Stimulated activated CD4-positive, alpha-beta T cell treated with anti-CD3 and anti-CD28 coated beads, Interleukin-1b, Interleukin-23, amount 100 ng/mL, for 48 hours (primary cell): Measurements from ENCODE around the gene ZNF595.
"Not testable (repeated sequence)": the region's sequence is repeated elsewhere in the genome, so short reads cannot be mapped to it uniquely, and the experiment has no call there.

Source experiments
- DNase-seq: peaks from one replicate; pipeline ENCODE4 v3.0.0-alpha.2; 2020

ZNF595 gene

DNA sequence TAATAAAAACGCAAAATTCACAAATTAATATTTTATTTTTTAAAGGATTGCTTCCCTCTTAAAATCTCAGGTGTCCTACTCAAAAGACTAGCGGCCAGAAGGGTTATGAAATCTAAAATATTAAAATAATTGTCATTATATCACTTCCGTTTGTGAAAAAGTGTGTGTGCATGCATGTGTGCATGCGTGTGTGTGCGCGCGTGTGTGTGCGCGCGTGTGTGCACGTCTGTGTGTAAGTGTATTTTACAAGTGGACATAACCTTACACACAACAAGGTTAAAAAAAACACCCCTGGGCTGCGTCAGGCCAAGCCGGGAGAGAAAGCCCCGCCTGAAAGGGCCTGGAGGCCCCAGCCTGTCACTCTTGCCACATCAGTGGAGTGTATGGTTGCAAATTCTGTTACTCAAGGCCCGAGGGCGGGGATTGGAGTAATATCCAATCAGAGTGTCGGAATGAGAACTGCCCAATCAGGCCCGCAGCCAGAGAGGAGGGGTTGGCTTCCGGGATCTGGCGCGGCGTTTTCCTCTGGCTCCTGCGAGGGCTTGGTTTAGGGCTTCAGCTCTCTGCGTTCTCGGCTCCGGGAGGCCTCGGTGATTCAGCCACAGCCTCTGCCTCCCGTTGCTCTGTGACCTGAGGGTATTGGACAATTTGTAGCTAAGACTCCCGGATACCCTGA is at the start of gene ZNF595:
ZNF595 (plus strand) TSS at position 518 of the 676 bp plus-strand sequence. CDS start 168 bp downstream, outside the sequence.
- not testable (repeated sequence) for DNase-seq

DNA sequence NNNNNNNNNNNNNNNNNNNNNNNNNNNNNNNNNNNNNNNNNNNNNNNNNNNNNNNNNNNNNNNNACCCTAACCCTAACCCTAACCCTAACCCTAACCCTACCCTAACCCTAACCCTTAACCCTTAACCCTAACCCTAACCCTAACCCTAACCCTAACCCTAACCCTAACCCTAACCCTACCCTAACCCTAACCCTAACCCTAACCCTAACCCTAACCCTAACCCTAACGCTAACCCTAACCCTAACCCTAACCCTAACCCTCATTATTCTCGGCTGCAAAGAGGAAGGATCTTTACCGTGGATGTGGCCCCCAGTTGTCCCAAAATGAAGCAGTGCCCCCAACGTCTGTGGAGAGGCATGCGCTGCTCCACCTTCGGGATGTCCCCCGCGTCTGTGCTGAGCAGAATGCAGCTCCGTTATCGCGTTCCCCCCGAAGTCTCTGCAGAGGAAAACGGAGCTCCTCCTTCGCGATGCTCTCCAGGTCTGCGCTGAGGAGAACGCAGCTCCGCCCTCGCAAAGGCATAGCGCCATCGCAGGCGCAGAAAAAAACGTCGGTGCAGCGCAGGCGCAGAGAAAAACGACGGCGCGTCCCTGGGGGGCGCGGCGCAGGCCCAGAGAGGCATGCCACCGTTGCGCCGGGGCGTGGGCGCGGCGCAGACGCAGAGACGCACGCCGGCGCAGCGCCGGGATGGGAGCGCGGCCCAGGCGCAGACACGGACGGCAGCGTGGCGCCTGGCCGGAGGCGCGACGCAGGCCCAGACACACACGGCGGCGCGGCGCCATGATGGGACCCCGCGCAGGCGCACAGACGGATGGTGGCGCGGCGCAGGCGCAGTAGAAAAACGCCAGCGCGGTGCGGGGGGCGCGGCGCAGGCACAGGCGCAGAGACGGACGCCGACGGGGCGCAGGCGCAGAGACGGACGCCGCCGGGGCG is 42.9 kb upstream of the ZNF595 start:
- DNase-seq: not testable (repeated sequence)

DNA sequence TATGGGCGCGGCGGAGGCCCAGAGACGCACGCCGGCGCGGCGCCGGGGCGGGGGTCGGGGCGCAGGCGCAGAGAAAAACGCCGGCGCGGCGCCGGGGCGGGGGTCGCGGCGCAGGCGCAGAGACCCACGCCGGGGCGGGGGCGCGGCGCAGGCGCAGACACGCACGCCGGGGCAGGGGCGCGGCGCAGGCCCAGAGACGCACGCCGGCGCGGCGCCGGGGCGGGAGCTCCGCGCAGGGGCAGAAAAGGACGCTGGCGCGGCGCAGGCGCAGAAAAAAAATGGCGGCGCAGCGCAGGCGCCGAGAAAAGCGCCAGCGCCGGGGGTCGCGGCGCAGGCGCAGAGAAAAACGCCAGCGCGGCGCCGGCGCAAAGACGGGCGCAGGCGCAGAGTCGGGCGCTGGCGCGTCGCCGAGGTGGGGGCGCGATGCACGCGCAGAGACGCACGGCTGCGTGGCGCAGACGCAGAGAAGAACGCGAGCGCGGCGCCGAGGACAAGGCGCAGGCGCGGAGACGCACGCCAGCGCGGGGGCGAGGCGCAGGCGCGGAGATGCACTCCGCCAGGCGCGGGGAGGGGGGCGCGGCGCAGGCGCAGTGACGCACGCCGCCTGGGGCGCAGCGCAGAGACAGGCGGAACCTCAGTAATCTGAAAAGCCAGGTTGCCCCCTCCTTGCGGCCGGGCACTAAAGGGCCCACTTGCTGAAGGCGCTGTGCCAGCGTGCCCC is 41.9 kb upstream of the ZNF595 start:
- DNase-seq: not testable (repeated sequence)

DNA sequence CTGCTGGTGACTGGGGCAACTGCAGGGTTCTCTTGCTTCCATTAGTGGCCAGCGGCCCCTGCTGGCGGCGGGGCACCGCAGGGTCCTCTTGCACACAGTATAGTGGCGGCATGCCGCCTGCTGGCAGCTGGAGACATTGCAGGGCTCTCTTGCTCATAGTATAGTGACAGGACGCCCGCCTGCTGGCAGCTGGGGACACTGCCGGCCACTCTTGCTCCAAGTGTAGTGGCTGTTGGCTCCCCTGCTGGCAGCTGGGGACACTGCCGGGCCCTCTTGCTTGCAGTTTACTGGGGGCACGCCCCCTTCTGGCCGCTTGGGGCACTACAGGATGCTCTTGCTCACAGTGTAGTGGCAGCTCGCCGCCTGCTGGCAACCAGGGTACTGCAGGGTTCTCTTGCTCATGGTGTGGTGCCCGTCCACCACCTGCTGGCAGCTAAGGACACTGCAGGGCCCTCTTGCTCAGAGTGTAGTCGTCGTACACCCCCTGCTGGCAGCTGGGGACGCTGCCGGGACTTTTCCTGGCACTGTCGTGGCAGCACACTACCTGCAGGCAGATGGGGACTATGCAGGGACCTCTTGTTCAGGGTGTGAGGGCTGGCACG is 41.2 kb upstream of the ZNF595 start:
- DNase-seq: peak; percentile 60

DNA sequence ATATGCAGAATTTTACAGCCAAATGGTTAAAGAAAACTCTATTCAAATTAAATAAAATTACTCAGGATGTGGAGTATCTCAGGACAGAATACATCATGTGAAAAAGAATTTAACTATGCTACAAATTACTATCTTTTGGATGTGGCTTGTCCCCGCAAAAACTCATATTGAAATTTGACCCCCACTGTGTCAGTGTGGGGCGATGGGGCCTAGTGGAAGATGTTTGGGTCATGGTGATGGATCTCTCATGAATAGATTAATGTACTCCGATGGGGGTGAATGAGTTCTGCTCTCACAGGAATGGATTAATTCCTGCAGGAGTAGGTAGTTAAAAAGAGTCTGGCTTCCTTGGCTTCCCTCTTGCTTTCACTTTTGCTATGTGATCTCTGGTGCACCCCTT is 35.0 kb upstream of the ZNF595 start:
- not testable (repeated sequence) for DNase-seq

DNA sequence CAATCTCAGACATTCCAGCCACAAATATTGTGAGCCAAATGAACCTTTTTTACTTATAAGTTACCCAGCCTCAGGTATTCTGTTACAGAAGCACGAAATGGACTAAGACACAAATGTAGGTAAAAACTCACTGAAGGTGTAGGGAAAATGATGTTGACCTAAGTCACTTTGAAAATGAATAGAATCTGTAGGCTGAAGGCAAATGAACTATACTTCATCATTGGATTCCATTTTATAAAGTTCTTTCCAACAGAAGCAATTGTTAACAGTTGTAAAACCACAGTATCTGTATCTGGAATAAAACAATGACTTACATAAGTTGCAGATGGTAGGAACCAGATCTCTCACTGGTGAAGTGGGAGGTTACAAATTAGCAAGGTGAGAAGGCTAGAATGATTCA is 34.5 kb upstream of the ZNF595 start:
- not testable (repeated sequence) for DNase-seq

DNA sequence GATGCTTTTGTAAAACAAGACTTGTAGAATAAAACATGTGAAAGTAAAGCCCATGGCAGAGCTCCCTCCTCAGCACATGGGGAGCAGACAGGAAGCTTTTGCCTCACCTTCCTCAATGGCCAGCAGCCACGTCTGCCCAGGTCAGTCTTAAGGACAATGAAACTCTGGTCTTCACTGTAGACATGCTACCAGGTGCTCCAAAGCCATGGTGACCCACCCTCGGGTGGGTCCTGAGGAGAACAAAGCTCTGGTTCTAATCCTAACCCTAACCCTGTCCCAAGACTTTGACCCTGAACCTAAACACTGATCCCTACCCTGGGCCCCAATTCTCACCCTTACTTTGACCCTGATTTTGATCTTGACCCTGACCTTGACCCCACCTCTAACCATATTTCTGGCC is 30.2 kb upstream of the ZNF595 start:
- not testable (repeated sequence) for DNase-seq

DNA sequence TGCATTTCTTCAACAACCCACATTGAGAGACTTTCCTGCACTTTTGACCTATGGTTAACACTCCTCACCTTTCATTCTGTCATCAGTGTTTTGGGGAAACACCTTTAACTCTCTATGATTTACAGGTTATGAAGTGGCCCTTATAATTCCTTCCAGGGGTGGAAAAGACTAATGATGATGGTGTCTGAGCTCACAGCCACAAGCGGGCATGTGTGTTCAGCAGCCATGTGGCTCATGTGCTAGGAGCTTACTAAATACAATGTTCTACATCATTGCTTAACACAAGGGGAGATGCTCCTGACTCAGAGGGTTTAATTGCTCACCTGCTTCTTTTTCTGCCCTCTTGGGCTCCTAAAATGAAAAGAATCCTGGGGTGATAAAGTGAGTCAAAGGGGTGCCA is 28.8 kb upstream of the ZNF595 start:
- not testable (repeated sequence) for DNase-seq

DNA sequence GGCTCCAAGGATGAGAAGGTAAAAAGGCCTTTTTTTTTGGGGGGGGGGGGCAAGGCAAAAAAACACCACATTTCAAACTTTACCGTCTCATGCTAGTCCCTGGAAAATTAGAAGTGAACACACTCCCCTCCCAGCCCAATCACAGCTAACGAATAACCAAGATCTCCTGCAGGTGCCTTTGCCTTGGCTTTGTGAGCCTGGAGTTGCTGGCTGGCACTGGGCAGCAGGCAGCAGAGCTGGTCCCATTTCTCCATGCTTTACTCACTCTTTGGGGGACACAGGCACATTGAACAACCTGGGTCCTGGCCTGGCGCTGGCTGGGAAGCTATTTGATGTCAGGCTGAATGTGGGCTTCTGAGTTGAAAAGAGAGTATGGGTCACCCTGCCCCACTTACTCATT is 25.6 kb upstream of the ZNF595 start:
- not testable (repeated sequence) for DNase-seq

DNA sequence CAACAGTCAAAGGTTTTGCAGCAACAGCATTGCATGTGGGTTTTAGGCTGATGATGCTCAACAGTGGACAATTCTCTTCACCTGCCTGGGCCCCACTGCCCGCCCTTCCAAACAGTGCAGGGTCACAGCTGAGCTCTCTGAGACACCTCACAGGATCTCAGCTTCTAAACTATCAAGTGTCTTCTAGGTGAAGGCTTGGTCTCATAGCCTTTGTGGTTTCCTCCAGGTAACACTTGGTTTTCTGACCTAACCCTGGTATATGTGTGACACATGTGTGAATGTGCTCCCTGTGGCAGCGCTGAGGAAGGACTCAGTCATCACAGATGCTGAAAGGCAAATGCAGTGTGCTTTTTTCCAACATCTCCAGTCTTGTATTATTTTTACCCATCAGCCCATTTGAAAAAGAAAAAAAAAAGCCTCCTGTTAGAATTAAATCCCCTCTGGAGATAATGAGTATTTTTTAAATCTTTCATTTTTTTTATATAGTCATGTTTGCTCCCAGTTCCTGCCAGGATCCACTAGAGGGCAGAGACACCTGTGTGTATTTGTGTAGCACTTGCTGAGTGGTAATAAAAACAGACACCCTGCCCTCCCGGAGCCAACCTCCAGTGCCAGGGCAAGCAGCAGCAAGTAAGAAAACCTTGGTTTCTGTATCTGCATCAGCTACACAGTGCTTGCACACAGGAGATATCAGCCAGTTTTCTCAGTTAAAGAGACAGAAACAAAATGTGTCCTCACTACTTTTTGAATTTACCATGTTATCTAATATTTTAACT is 24.2 kb upstream of the ZNF595 start:
- DNase-seq: peak; percentile 25

DNA sequence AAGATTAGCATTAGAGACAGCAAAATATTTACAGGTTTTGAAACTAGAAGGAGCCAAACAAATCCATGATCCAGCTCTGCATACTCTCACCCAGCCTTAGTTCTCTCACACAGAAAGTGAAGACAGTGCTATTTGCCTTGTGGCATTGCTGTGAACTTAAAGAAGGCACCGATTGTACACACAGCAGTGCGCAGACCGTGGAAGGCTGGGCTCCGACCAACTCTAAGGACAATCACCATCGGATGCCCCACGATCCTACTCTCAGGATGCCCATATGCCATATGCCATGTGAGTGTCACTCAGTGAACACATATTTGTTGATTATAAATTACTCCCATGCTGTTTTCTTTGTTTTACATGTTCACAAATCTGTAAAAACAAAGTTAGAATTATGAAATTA is 19.8 kb upstream of the ZNF595 start:
- DNase-seq: not testable (repeated sequence)

DNA sequence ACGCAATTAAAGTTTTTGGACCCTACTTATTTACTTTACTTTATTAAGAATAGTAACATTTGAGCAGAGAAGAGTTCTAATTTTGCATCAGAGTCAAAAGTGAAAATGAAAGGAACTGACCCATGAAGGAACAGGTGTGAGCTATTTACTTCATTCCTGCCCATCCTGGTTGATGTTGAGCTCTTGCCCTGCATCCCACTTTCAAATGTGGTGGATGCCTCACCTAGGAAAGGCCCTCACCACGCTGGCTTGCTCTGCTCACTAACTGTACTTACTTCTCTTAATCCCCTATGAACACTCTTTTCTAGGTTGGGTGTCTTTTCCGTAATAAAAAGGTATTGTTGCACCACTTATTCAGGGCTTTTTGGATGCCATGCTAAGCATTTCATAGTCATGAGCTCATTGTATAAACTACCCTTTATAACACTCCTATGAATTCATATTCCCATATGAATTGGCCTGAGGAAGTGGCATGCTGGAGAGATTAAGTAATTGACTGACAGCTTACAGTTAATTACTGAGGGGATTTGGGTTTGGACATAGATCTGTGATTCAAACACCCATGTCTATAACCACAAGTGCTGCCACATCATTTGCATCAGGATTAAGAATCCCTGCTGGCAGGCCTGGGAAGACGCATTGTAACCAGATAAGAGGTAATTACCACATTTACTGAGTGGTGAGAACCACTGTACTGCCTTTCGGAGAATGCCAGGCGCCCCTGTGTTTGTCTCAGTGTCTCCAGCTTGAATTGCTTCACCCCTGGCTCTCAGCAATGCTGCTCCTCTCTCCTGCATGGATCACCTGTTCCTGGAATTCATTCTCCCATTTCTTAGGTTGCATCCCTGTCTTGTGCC is 16.3 kb upstream of the ZNF595 start:
- not testable (repeated sequence) for DNase-seq

DNA sequence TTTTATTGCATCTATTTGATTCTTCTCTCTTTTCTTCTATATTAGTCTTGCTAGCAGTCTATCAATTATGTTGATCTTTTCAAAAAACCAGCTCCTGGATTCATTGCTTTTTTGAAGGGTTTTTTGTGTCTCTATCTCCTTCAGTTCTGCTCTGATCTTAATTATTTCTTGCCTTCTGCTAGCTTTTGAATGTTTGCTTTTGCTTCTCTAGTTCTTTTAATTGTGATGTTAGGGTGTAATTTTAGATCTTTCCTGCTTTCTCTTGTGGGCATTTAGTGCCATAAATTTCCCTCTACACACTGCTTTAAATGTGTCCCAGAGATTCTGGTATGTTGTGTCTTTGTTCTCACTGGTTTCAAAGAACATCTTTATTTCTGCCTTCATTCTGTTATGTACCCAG is 14.9 kb upstream of the ZNF595 start:
- DNase-seq: not testable (repeated sequence)

DNA sequence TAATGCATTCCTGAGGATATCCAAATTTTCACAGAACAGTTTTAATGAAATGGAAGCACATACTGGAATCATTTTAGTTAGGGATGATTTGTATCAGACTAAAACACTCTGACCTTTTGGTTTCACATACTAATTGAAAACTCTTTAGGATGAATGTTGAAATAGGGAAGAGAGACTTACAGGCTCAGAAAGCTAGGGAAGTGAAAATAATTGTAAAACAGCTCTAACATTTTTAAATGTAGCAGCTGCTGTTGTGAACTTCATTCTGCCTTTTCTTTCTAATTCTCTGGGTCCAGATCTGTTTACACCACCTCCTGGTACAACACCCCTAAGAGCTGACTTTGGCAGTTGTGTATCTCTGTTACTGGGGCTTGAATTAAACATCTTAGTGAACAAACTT is 9.7 kb upstream of the ZNF595 start:
- not testable (repeated sequence) for DNase-seq

DNA sequence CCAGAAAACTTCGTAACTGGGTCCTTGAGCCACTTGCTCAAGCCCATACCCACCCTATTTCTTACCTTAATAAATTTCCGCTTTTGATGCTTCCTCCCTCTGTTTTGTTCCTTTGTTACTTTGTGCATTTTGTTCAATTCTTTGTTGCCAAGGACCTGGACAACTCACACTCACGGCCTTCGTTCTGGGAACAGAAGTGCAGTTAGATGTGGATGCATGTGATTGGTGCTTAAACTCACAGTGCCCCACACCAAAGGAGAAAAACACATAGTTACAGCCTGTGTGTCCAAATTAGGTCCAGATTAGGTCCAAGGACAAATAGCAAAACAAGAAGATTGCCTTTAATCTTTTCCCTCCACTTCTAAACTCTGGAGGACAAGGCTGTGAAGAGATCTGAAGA is 1.9 kb upstream of the ZNF595 start:
- DNase-seq: not testable (repeated sequence)

DNA sequence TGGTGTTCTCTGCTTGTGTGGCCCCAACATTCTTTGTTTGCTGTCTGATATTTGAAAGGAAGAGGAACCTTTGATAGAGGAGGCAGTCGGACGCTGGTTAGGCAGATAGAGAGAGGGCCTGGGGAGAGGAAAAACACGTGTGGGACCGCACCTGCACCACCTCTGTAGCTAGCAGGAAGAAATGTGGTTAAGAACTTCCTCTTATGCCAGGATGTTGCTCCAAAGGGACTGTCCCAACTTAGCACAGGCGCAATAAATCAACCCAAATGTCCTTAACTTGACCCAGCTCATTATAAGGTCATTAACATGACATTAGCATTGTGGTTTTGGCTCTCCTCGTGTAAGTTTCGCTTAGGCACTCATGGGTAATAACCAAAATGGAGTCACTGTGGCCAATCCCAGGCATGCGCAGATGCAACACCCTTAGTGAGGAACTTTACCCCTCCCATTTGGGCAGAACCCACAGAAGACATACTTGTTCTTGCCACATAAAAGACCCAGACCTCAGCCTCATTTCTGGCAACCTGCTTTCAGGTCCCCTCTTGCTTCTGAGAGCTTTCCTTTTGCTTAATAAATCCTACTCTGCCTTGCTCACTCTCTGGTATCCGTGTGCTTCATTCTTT is 1.4 kb upstream of the ZNF595 start:
- DNase-seq: not testable (repeated sequence)

DNA sequence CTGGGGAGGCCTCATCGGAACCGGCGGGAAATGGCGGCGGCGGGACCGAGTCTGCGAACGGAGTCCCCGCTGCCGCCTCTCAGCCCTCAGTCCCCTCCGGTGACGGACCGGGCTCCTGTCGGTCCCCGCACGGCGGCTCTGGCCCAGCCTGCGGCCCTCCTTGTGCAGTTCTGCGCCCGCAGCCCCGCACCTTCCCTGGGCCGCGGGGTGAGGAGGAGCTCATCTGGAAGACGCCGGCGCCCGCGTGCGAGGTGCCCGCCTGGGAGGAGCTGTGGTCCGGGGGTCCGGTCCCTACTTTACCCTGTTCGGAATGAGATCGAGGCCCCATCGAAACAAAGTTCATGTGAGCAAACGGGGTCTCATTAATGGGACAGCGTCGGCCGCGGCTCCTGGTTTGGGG is 400 bp downstream of the ZNF595 start:
- DNase-seq: not testable (repeated sequence)

DNA sequence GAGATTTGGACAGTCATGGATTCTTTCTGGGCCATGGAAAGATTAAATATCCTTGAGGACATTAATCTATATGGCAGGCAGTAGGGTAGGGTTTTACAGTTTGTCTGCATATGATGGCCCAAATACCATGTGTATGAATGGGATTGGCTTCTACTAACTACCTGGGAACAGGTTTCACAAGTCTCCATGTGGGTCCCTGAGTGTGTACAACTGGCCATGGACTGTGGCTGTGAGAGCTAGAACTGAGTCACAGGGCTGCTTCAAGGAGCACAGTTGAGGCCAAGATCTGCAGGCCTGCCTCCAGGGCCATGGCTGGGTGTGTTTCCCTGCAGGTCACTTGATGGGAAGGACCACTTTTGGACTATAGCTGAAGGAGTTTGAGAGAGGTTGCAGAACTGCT is 11.6 kb downstream of the ZNF595 start:
- not testable (repeated sequence) for DNase-seq

DNA sequence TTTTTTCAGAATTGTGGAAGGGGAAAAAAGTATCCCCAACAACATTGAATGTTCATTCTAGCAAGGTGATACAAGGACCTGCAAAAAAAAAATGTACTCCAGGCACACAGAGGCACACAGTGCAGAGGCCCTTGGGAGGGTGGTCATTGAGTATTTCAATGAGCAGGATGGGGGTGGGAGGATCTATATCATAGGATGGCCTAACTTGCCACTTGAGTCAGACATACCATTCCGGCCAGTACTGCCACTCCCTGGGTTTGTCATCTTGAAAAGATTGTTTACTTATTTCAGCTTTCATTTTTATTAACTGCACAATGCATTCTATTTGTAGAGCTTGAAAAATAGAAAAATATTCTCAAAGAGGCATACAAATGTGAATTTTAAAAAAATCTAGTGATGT is 18.7 kb downstream of the ZNF595 start:
- DNase-seq: no peak

DNA sequence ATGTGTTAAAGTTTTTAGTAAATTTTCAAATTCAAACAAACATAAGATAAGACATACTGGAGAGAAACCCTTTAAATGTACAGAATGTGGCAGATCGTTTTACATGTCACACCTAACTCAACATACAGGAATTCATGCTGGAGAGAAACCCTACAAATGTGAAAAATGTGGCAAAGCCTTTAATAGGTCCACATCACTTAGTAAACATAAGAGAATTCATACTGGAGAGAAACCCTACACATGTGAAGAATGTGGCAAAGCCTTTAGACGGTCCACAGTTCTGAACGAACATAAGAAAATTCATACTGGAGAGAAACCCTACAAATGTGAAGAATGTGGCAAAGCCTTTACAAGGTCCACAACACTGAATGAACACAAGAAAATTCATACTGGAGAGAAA is 32.8 kb downstream of the ZNF595 start:
- no peak for DNase-seq
